ENCODE results near the gene PHF21B.

DNA sequence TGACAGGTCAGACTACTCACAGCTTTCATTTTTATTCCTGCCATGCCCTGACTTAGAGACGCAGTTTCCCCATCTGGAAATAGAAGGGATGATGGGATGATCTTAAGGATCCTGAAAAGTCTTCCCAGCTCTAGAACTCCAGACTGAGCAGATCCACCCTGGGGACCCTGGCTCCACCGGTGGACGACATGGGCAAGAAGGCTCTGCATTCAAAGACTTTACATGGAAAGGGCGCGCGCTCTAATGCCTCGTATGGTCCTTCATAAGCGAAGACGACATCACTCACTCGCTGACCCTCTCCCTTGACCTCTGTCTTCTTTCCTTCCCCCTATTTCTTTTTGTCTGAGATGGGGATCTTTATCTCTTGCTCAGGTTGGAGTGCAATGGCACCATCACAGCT, 24.4 kb upstream of the PHF21B start:
- TF ChIP-seq, protein P1, sequence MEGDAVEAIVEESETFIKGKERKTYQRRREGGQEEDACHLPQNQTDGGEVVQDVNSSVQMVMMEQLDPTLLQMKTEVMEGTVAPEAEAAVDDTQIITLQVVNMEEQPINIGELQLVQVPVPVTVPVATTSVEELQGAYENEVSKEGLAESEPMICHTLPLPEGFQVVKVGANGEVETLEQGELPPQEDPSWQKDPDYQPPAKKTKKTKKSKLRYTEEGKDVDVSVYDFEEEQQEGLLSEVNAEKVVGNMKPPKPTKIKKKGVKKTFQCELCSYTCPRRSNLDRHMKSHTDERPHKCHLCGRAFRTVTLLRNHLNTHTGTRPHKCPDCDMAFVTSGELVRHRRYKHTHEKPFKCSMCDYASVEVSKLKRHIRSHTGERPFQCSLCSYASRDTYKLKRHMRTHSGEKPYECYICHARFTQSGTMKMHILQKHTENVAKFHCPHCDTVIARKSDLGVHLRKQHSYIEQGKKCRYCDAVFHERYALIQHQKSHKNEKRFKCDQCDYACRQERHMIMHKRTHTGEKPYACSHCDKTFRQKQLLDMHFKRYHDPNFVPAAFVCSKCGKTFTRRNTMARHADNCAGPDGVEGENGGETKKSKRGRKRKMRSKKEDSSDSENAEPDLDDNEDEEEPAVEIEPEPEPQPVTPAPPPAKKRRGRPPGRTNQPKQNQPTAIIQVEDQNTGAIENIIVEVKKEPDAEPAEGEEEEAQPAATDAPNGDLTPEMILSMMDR (conservative IDR thresholded peaks at IDR 0.05) = no peak
- TF ChIP-seq ZFX (IDR thresholded peaks at IDR 0.05) = no peak
